Stimulated activated CD8-positive, alpha-beta memory T cell treated with anti-CD3 and anti-CD28 coated beads, Interleukin-2, amount 100 ng/mL, for 48 hours (primary cell): ENCODE data around the gene FNIP2.
A peak's percentile ranks its signal among the peaks of the same experiment; 100 is the strongest.
"Not testable (repeated sequence)": the region's sequence is repeated elsewhere in the genome, so short reads cannot be mapped to it uniquely, and the experiment has no call there.

Experiments used
- DNase-seq, 2 donors: peaks; one replicate each; pipeline ENCODE4 v3.0.0-alpha.2; 2020; ENCODE audit warnings: low read depth in 2 of 2

The FNIP2 gene

DNA sequence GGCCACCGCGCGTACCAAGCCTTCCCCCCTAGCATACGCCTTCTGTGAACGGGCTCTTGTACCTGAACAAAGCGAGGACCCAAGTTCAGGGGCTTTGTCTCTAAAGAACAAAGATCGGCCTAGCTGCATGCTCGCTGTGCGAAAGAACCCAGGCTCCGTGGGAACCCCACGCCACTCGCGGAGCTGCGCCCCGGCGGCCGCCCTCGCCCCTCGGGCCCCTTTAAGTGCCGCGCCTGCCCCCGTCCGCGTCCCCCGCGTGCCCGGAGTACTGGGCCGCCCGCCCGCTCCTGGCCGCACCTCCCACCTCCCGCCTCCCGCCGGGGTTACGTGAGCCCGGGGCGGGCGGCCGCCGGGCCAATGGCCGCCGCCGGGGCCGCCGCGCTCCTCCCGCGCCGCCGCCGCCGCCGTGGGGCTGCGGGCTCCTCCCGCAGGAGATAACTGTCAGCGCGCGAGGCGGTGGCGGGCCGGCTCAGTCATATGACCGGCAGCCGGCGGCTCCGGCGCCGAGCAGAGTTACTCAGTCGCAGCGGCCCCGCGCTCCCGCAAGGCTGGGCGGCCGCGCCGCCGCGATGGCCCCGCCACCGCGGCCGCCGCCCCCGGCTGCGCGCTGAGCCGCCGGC, at the start of gene FNIP2:
Gene FNIP2 (plus strand): TSS at position 472 of the 620 bp plus-strand sequence. CDS start 187 bp downstream, outside the sequence.
- DNase-seq: peak; percentile 49 to 60

GRCh38 chr4:158721680-158722079, 47.1 kb upstream of the FNIP2 start:
- DNase-seq: no peak

DNA sequence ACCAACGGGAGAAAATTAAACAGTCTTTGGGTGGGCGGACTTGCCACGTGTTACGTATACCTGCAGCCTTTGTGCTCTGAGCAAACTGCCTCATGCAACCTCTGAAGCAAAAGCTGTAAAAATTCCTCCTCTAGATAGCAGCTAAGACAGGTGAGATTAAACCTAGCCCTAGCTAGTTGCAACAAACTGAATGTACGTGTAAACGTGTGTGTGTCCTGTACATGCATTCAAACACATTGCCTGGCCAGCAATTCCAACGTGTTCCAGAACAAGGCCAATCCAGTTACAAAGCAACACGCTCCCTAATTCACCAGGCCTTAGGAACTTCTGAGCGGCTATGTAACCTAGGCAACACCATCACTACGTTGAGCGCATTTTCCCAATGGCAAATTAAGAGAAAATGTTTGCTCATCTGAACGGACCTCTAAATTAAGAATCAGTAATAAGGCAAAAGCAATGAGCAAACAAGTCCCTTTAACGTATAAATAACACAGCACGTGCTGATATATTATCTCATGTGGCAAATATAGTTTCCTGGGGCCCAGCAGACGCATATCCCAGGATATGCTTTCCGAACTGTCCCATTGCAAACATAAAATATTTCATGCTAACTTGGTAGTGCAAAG, 46.4 kb upstream of the FNIP2 start:
- DNase-seq: no peak

- peak; percentile 72 to 80 for DNase-seq
Measured at GRCh38 chr4:158722917-158723793, 45.7 kb upstream of the FNIP2 start, which contains the start of gene PPID. TSS of gene PPID (minus strand) at chr4:158723396. CDS start at chr4:158723288, 108 bp downstream.

GRCh38 chr4:158724637-158725036, 44.2 kb upstream of the FNIP2 start:
- no peak for DNase-seq

DNA sequence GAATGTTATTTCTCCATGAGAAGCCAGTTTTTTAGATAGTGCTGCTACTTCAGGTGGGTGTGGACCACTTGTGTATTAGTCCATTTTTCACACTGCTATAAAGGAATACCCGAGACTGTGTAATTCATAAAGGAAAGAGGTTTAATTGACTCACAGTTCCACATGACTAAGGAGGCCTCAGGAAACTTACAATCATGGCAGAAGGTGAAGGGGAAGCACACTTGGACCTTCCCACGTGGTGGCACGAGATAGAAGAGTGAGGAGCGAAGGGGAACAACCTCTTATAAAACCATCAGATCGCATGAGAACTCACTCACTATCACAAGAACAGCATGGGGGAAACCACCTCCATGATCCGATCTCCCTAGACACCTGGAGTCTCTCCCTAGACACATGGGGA, 42.2 kb upstream of the FNIP2 start:
- no peak for DNase-seq

- DNase-seq: no peak
Measured at GRCh38 chr4:158728236-158728635, 40.6 kb upstream of the FNIP2 start.

DNA sequence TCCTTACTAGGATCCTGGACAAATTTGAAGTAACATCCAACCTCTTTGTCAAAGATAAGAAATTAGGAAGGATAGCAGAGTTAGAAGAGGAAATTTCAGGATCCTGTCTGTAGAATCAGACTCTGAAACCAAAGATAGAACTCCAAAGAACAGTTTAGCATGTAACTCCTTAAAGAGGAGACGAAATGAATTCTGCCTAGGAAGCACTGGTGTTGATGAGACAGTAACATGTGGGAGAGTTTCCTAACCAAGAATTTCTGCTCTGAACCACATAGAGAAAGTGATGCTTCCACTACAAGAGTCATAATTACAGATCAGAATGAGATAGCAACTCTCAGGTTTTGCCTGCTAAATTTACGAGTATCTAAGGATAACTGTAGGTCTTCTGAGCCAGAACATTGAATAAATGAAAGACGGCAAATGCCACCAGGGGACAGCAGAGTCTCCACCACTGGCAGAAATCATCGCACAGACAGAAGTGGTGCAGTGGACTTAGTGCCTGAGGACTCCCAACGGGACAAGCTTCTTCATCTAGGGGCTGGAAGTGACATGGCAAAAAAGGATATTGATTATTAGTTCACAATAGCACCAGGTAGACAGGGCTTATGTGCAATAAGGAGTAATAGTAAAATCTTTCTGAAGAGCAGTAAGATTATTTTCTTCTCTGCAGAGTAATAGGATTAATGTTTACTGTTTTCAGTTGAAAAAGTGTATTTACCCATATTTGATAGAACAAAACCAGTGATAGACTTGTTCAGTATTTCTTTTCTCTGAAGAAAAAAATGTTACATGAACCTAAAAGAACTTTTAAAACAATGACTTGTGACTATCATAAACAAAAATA, 38.9 kb upstream of the FNIP2 start:
- peak in 1 of 2 donors; percentile 32 for DNase-seq

- no peak for DNase-seq
Measured at GRCh38 chr4:158738866-158739265, 30.0 kb upstream of the FNIP2 start.

GRCh38 chr4:158739600-158739999, 29.2 kb upstream of the FNIP2 start:
- no peak for DNase-seq

DNA sequence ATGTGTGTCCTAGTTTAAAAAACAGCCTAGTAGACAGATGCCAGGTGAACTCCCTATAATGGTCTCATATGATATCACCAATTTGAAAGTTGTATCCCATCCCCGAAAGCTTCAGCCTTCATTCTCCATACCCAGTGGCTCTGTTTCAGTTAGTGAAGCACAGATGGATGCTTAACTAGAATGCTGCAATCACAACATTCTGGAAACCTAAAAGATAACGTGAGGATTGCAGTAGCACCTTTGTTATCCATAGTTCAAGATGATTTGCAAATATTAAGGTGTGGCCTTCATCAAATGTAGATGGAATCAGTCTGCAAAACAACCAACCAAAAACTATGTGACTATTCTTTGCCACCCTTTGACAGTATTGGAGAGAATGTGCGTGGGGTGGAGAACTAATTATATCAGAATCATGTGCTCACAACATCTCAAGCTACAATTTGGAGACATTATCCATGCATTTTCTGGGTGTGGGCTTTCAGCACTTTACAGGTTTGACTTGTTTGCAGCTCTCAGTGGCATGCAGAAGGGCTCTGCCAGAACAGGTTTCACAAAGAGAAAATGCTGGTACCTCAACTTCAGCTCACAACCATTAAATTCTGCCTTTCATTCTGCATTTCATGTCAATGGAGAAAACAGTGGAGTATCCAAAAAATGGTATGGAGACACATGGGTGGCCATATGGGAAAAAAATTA, 27.4 kb upstream of the FNIP2 start:
- no peak for DNase-seq

DNA sequence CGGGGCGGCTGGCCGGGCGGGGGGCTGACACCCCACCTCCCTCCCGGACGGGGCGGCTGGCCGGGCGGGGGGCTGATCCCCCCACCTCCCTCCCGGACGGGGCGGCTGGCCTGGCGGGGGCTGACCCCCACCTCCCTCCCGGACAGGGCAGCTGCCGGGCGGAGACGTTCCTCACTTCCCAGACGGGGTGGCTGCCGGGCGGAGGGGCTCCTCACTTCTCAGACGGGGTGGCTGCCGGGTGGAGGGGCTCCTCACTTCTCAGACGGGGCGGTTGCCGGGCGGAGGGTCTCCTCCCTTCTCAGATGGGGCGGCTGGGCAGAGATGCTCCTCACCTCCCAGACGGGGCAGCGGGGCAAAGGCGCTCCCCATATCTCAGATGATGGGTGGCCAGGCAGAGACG, 22.3 kb upstream of the FNIP2 start:
- not testable (repeated sequence) for DNase-seq

DNA sequence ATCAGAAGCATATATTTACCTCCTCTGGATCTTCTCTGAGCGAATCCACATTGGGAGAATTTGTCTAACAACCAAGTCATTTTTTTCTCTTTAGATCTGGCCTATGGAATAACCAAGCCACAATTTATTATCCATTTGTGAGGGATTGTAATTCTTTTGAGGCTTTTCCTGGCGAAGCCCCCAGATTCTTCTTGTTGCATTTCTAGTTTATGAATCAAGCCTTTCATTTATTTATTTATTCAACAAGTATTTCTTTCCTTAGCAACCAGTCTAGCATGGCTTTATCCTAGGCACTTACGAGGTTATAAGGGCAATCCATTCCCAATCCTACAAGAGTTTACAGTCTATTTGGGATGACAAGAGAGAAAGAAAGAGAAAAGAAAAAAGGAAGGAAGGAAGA, 18.4 kb upstream of the FNIP2 start:
- no peak for DNase-seq

DNA sequence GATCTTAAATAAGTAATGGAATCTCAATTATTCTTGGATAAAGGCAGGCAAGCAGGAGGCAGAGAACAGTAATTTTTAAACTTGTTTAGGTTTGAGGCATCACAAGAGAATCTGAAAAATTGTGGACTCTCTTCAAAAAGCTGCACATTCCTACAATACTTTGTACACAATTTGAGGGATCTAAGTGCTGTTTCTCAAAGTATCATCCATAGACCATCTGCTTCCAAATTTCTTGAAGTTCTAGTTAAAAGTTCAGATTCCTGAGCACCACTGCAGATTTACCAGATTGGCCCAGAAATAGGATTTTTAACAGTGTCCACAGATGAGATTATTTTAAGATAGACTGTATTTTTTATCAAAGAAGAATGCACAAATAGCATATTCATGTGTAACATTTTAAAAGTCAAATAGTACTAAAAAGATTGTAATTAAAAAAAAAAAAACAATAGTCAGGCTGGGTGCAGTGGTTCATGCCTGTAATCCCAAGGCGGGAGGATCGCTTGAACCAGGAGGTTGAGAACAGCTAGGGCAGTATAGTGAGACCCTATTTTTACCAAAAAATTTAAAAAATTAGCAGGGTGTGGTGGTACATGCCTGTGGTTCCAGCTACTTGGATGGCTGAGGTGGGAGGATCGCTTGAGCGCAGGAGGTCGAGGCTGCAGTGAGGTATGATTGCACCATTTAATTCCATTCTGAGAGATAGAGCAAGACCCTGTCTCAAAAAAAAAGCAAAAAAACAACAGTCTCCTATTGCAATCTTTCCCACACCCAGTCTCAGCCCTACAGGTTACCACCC, 14.2 kb upstream of the FNIP2 start:
- no peak for DNase-seq

DNA sequence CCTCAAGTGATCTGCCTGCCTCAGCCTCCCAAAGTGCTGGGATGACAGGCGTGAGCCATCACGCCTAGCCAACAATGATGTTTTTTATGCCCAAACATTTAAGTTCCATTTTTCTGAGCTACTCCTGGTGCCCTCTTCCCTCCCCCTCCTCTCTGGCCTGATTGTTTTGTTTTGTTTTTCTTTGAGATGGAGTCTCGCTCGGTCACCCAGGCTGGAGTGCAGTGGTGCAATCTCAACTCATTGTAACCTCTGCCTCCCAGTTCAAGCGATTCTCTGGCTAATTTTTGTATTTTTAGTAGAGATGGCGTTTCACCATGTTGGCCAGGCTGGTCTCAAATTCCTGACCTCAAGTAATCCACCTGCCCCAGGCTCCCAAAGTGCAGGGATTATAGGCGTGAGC, 13.0 kb upstream of the FNIP2 start:
- not testable (repeated sequence) for DNase-seq

- DNase-seq: no peak
Measured at GRCh38 chr4:158756588-158756987, 12.2 kb upstream of the FNIP2 start.

GRCh38 chr4:158758142-158758541, 10.7 kb upstream of the FNIP2 start:
- DNase-seq: no peak

- DNase-seq: no peak
Measured at GRCh38 chr4:158758703-158759102, 10.1 kb upstream of the FNIP2 start.

DNA sequence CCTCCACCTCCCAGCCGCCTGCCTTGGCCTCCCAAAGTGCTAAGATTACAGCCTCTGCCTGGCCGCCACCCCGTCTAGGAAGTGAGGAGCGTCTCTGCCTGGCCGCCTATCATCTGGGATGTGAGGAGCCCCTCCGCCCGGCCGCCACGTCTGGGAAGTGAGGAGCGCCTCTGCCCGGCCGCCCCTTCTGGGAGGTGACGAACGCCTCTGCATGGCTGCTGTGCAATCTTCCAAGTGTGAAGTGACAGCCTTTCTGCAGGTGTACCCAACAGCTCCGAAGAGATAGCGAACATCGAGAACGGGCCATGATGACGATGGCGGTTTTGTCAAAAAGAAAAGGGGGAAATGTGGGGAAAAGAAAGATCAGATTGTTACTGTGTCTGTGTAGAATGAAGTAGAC, 9.3 kb upstream of the FNIP2 start:
- not testable (repeated sequence) for DNase-seq

- no peak for DNase-seq
Measured at GRCh38 chr4:158760866-158761265, 8.0 kb upstream of the FNIP2 start.
